Measurements from ENCODE around the gene PCDHGA10.

DNA sequence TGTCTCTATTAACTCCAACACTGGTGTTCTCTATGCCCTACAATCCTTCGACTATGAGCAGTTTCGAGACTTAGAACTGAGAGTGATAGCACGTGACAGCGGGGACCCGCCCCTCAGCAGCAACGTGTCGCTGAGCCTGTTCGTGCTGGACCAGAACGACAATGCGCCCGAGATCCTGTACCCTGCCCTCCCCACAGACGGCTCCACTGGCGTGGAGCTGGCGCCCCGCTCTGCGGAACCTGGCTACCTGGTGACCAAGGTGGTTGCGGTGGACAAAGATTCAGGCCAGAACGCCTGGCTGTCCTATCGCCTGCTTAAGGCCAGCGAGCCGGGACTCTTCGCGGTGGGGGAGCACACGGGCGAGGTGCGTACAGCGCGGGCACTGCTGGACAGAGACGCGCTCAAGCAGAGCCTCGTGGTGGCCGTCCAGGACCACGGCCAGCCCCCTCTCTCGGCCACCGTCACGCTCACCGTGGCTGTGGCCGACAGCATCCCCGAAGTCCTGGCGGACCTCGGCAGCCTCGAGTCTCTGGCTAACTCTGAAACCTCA lies 10.0 kb downstream of the PCDHGA10 start:
- TF ChIP-seq CEBPB (IDR thresholded peaks at IDR 0.05; ENCODE audit: low read depth) (no peak), CTCF (IDR thresholded peaks at IDR 0.05 in 2 of 3, conservative IDR thresholded peaks at IDR 0.05 in 1 of 3; ENCODE audit: borderline replicate concordance in 1 of 3, insufficient read depth in 1 of 3, low read depth in 2 of 3, low read length in 2 of 3) (no peak), POLR2A (IDR thresholded peaks at IDR 0.05; ENCODE audit: borderline replicate concordance, extremely low read depth, insufficient read depth, insufficient read length) (no peak), TCF7L2 (IDR thresholded peaks at IDR 0.05; ENCODE audit: borderline replicate concordance, extremely low read depth, insufficient read depth, insufficient read length) (no peak), ZFX (IDR thresholded peaks at IDR 0.05) (no peak)
